Activated naive CD8-positive, alpha-beta T cell treated with anti-CD3 and anti-CD28 coated beads for 36 hours (primary cell): ENCODE results near the gene TTC9C. TPM values are rescaled to one million over a fixed set of nuclear protein-coding genes. Genes with fewer than 3 reads are reported as not detected.

Source experiments
- DNase-seq: peaks from one replicate; pipeline ENCODE4 v3.0.0; 2021
- H3K27ac Mint-ChIP-seq: one replicate; pipeline ENCODE4 v1.8.0; 2022; ENCODE audit warnings: mild to moderate bottlenecking, moderate library complexity, mixed read lengths
- H3K27me3 Mint-ChIP-seq: one replicate; pipeline ENCODE4 v1.8.0; 2022; ENCODE audit warnings: mild to moderate bottlenecking, mixed read lengths
- H3K36me3 Mint-ChIP-seq: one replicate; pipeline ENCODE4 v1.8.0; 2021; ENCODE audit warnings: mild to moderate bottlenecking, mixed read lengths
- H3K4me1 Mint-ChIP-seq: one replicate; pipeline ENCODE4 v1.8.0; 2021; ENCODE audit warnings: mixed read lengths
- H3K4me3 Mint-ChIP-seq: one replicate; pipeline ENCODE4 v1.8.0; 2022; ENCODE audit warnings: mild to moderate bottlenecking, moderate library complexity, mixed read lengths
- H3K9me3 Mint-ChIP-seq: one replicate; pipeline ENCODE4 v1.8.0; 2022; ENCODE audit warnings: mixed read lengths
- total RNA-seq, 2 experiments: library from RNA; stranded (reverse); gene quantifications; one replicate each; pipeline ENCODE4 v1.2.3, GENCODE V29; 2021

The TTC9C gene
- total RNA-seq, 2 experiments from 2014 or later: 29.3 to 33.4 TPM

GRCh38 chr11:62787005-62787759 is 58.9 kb downstream of the TTC9C start, which contains the start of gene TMEM179B:
TMEM179B (plus strand) TSS chr11:62787402; CDS start chr11:62787432, 30 bp downstream.
- peak; percentile 96 for DNase-seq
- Mint-ChIP-seq H3K27ac (peak within 1 kb of the TSS; percentile 92), H3K9me3 (no peaks in the 10 kb centered on the region), H3K36me3 (peaks cover 35% of the 10 kb centered on the region), H3K4me3 (peak within 1 kb of the TSS; percentile 90), H3K27me3 (no peaks in the 10 kb centered on the region), H3K4me1 (peaks cover 36% of the 10 kb centered on the region)

Other genes starting within 250 kb of the TTC9C start
- 10 to 100 TPM; 12.3 to 12.5 TPM for gene AHNAK, start 181.7 kb upstream of the TTC9C start, total RNA-seq
- 1,000 to 10,000 TPM; 1,924 to 1,929 TPM for gene EEF1G, start 154.6 kb upstream of the TTC9C start, total RNA-seq
- 10 to 100 TPM; 29.1 to 32.2 TPM for gene TUT1, start 137.0 kb upstream of the TTC9C start, total RNA-seq
- gene MTA2, start 126.6 kb upstream of the TTC9C start, total RNA-seq: 100 to 1,000 TPM; 196 to 200 TPM
- 100 to 1,000 TPM; 112 to 121 TPM for gene EML3, start 115.7 kb upstream of the TTC9C start, total RNA-seq
- 1 to 10 TPM; 2.0 to 2.8 TPM for gene ROM1, start 115.2 kb upstream of the TTC9C start, total RNA-seq
- 10 to 100 TPM; 63.0 to 68.7 TPM for gene B3GAT3, start 106.5 kb upstream of the TTC9C start, total RNA-seq
- 100 to 1,000 TPM; 198 to 211 TPM for gene GANAB, start 81.9 kb upstream of the TTC9C start, total RNA-seq
- 10 to 100 TPM; 41.2 TPM for gene INTS5, start 75.2 kb upstream of the TTC9C start, total RNA-seq
- 100 to 1,000 TPM; 147 to 159 TPM for gene C11orf98, start 63.3 kb upstream of the TTC9C start, total RNA-seq
- gene CSKMT, start 63.2 kb upstream of the TTC9C start, total RNA-seq: 10 to 100 TPM; 28.7 to 39.7 TPM
- gene UQCC3, start 56.8 kb upstream of the TTC9C start, total RNA-seq: 1 to 10 TPM; 5.0 to 5.7 TPM
- gene LBHD1, start 56.2 kb upstream of the TTC9C start, total RNA-seq: 10 to 100 TPM; 22.6 to 26.0 TPM
- gene UBXN1, start 49.4 kb upstream of the TTC9C start, total RNA-seq: 100 to 1,000 TPM; 123 to 124 TPM
- under 1 TPM; 0.16 to 0.21 TPM for gene LRRN4CL, start 39.0 kb upstream of the TTC9C start, total RNA-seq
- gene BSCL2, start 21.1 kb upstream of the TTC9C start, total RNA-seq: 10 to 100 TPM; 22.7 to 23.7 TPM
- gene GNG3, start 20.8 kb upstream of the TTC9C start, total RNA-seq: not detected
- 10 to 100 TPM; 54.4 to 56.3 TPM for gene HNRNPUL2, start 1.0 kb upstream of the TTC9C start, total RNA-seq
- gene ZBTB3, start 25.7 kb downstream of the TTC9C start, total RNA-seq: 1 to 10 TPM; 4.8 to 6.3 TPM
- gene POLR2G, start 33.1 kb downstream of the TTC9C start, total RNA-seq: 100 to 1,000 TPM; 125 to 131 TPM
- gene TAF6L, start 42.9 kb downstream of the TTC9C start, total RNA-seq: 10 to 100 TPM; 22.0 to 22.1 TPM
- gene TMEM179B, start 58.9 kb downstream of the TTC9C start, total RNA-seq: 10 to 100 TPM; 30.7 to 34.3 TPM
- gene TMEM223, start 63.5 kb downstream of the TTC9C start, total RNA-seq: 1 to 10 TPM; 9.4 to 10.0 TPM
- 100 to 1,000 TPM; 107 to 111 TPM for gene NXF1, start 77.0 kb downstream of the TTC9C start, total RNA-seq
- 10 to 100 TPM; 19.5 to 20.4 TPM for gene STX5, start 103.6 kb downstream of the TTC9C start, total RNA-seq
- not detected for gene TEX54, start 104.4 kb downstream of the TTC9C start, total RNA-seq
- 100 to 1,000 TPM; 139 to 141 TPM for gene WDR74, start 111.1 kb downstream of the TTC9C start, total RNA-seq
- 100 to 1,000 TPM; 408 to 428 TPM for gene SLC3A2, start 152.4 kb downstream of the TTC9C start, total RNA-seq
- gene CHRM1, start 192.9 kb downstream of the TTC9C start, total RNA-seq: not detected